Gastroesophageal sphincter (tissue), 3 donors: Measurements from ENCODE around the gene TRIP12.
"Not testable (repeated sequence)": the region's sequence is repeated elsewhere in the genome, so short reads cannot be mapped to it uniquely, and the experiment has no call there.

Source experiments
- CTCF ChIP-seq, 4 experiments: fragments of 200-600 bp in 2 of 4; fragments of 450-650 bp in 2 of 4; sonication (generic) in 1 of 4; IDR thresholded peaks; one replicate each; pipeline ENCODE4 v1.5.1; 2017 to 2019; ENCODE audit warnings: antibody characterized with exemption in 4 of 4, mild to moderate bottlenecking in 2 of 4, moderate library complexity in 2 of 4
- EP300 ChIP-seq: sonication (generic); formaldehyde crosslinking; IDR thresholded peaks from one replicate; pipeline ENCODE4 v1.6.1; 2017; ENCODE audit warnings: antibody characterized with exemption, mild to moderate bottlenecking

GRCh38 chr2:229786289-229786688, 135.5 kb downstream of the TRIP12 start:
- not testable (repeated sequence) for TF ChIP-seq EP300; CTCF (IDR thresholded peaks at IDR 0.05)
